BE2C (cell line): Measurements from ENCODE around the gene ZDHHC24.

ENCODE experiments used
- DNase-seq: peaks from one replicate; pipeline ENCODE4 v3.0.0-alpha.2; 2020
- H3K27me3 ChIP-seq: fragments of 250-450 bp; sonication (Bioruptor Pico); 2 replicates; pipeline ENCODE4 v1.5.1; 2020; ENCODE audit warnings: mild to moderate bottlenecking
- H3K36me3 ChIP-seq: fragments of 250-450 bp; sonication (Bioruptor Pico); 2 replicates; pipeline ENCODE4 v1.5.1; 2020; ENCODE audit warnings: mild to moderate bottlenecking
- H3K4me1 ChIP-seq: fragments of 250-450 bp; sonication (Bioruptor Pico); 2 replicates; pipeline ENCODE4 v1.5.1; 2020
- H3K4me3 ChIP-seq: 2 replicates; pipeline ENCODE4 v1.5.1; 2011; ENCODE audit warnings: low read depth, low read length
- H3K9me3 ChIP-seq: fragments of 250-450 bp; sonication (Bioruptor Pico); 2 replicates; pipeline ENCODE4 v1.5.1; 2020
- TF ChIP-seq, protein P1 (sequence below): IDR thresholded peaks from 2 replicates; pipeline ENCODE4 v1.5.1; 2012; ENCODE audit warnings: mild to moderate bottlenecking, low read depth, low read length

ZDHHC24 gene

GRCh38 chr11:66562907-66563583 lies 17.2 kb upstream of the ZDHHC24 start:
- TF ChIP-seq, protein P1, sequence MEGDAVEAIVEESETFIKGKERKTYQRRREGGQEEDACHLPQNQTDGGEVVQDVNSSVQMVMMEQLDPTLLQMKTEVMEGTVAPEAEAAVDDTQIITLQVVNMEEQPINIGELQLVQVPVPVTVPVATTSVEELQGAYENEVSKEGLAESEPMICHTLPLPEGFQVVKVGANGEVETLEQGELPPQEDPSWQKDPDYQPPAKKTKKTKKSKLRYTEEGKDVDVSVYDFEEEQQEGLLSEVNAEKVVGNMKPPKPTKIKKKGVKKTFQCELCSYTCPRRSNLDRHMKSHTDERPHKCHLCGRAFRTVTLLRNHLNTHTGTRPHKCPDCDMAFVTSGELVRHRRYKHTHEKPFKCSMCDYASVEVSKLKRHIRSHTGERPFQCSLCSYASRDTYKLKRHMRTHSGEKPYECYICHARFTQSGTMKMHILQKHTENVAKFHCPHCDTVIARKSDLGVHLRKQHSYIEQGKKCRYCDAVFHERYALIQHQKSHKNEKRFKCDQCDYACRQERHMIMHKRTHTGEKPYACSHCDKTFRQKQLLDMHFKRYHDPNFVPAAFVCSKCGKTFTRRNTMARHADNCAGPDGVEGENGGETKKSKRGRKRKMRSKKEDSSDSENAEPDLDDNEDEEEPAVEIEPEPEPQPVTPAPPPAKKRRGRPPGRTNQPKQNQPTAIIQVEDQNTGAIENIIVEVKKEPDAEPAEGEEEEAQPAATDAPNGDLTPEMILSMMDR: no peak
- no peaks in the 10 kb centered on the region for H3K36me3 ChIP-seq
- H3K9me3 ChIP-seq: no peaks in the 10 kb centered on the region
- no peaks in the 10 kb centered on the region for H3K27me3 ChIP-seq
- DNase-seq: no peak
- no peaks in the 10 kb centered on the region for H3K4me1 ChIP-seq
- no peak overlapping the region for H3K4me3 ChIP-seq

GRCh38 chr11:66562275-66562674 lies 16.4 kb upstream of the ZDHHC24 start:
- Histone ChIP-seq H3K4me1 (no peaks in the 10 kb centered on the region), H3K36me3 (no peaks in the 10 kb centered on the region), H3K27me3 (no peaks in the 10 kb centered on the region), H3K9me3 (no peaks in the 10 kb centered on the region), H3K4me3 (no peak overlapping the region)
- TF ChIP-seq, protein P1: no peak
- DNase-seq: no peak

GRCh38 chr11:66561975-66562248 lies 16.1 kb upstream of the ZDHHC24 start:
- no peaks in the 10 kb centered on the region for H3K27me3 ChIP-seq
- no peaks in the 10 kb centered on the region for H3K4me1 ChIP-seq
- H3K9me3 ChIP-seq: no peaks in the 10 kb centered on the region
- no peak for DNase-seq
- no peak overlapping the region for H3K4me3 ChIP-seq
- TF ChIP-seq, protein P1: no peak
- H3K36me3 ChIP-seq: no peaks in the 10 kb centered on the region

GRCh38 chr11:66561178-66561974 lies 15.5 kb upstream of the ZDHHC24 start:
- Histone ChIP-seq H3K36me3 (no peaks in the 10 kb centered on the region), H3K27me3 (no peaks in the 10 kb centered on the region), H3K9me3 (no peaks in the 10 kb centered on the region), H3K4me1 (no peaks in the 10 kb centered on the region), H3K4me3 (no peak overlapping the region)
- no peak for DNase-seq
- TF ChIP-seq, protein P1: no peak

DNA sequence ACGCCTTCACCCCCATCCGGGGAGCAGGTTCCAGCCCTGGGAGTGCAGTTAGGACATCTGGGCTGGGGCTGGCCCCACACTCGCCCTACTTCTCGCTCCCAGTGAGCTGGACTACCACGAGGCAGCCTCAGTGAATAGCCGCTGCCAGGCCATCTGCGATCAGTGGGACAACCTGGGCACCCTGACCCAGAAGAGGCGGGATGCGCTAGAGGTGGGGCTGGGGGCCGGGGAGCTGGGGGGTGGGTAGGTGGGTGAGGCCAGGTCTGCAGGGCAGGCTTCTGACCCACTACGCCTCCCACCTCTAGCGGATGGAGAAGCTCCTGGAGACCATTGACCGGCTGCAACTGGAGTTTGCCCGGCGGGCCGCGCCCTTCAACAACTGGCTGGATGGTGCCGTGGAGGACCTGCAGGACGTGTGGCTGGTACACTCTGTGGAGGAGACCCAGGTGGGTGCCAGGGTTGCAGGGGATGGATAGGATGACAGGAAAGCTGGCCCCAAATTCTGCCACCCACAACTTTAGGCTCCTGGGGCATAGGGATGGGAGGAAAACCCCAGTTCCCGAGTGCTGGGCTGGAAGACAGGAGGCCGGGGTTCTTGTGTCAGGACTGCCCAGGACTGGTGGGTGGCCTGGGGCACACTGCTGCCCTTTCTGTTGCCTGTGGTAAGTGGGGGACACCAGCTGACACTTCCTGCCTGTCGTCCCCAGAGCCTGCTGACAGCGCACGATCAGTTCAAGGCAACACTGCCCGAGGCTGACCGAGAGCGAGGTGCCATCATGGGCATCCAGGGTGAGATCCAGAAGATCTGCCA lies 14.2 kb upstream of the ZDHHC24 start:
- Histone ChIP-seq H3K4me1 (no peaks in the 10 kb centered on the region), H3K4me3 (no peak overlapping the region), H3K27me3 (no peaks in the 10 kb centered on the region), H3K36me3 (no peaks in the 10 kb centered on the region), H3K9me3 (no peaks in the 10 kb centered on the region)
- no peak for DNase-seq
- TF ChIP-seq, protein P1: no peak
